Kidney (tissue), 14 donors: ENCODE data around the gene CLPSL1. TPM values are rescaled to one million over a fixed set of nuclear protein-coding genes. Genes with fewer than 3 reads are reported as not detected.

Experiments used
- DNase-seq, 5 donors: peaks; one replicate each; pipeline ENCODE4 v3.0.0-alpha.2; 2013 to 2020
- FAIRE-seq: peaks from 2 replicates; lab custom pipeline; 2012; peaks lifted over from hg19 to GRCh38; lab: Jason Lieb, UNC
- H3K27ac ChIP-seq, 2 donors: one replicate each; pipeline ENCODE4 v1.7.0; 2013; ENCODE audit warnings: low read depth in 2 of 2, low read length in 2 of 2, inconsistent platforms in 1 of 2
- H3K27me3 ChIP-seq: one replicate; pipeline ENCODE4 v1.7.1; 2013; ENCODE audit warnings: low read length, inconsistent platforms; ENCODE audit not compliant: control insufficient read depth, insufficient read depth
- H3K36me3 ChIP-seq, 3 donors: one replicate each; pipeline versions ENCODE4 v1.7.0 to v1.7.1; 2013; ENCODE audit warnings: low read length in 3 of 3, control low read depth in 1 of 3, inconsistent platforms in 1 of 3; ENCODE audit not compliant: insufficient read depth in 3 of 3, control insufficient read depth in 2 of 3
- H3K4me1 ChIP-seq, 3 donors: one replicate each; pipeline versions ENCODE4 v1.7.0 to v1.7.1; 2013; ENCODE audit warnings: low read length in 3 of 3, inconsistent platforms in 1 of 3, low read depth in 1 of 3; ENCODE audit not compliant: control insufficient read depth in 2 of 3, insufficient read depth in 2 of 3
- H3K4me3 ChIP-seq, 3 donors: one replicate each; pipeline versions ENCODE4 v1.7.0 to v1.8.1; 2013; ENCODE audit warnings: low read length in 3 of 3, control low read depth in 1 of 3, inconsistent platforms in 1 of 3
- H3K9ac ChIP-seq, 3 donors: one replicate each; pipeline versions ENCODE4 v1.7.0 to v1.7.1; 2013; ENCODE audit warnings: low read length in 3 of 3, control low read depth in 1 of 3, inconsistent platforms in 1 of 3
- H3K9me3 ChIP-seq, 3 donors: one replicate each; pipeline versions ENCODE4 v1.7.0 to v1.7.1; 2013; ENCODE audit warnings: low read length in 3 of 3, control low read depth in 1 of 3, inconsistent platforms in 1 of 3; ENCODE audit not compliant: control insufficient read depth in 2 of 3, insufficient read depth in 1 of 3
- intact Hi-C: fragments of 100-400 bp; cut with DNase I; formaldehyde crosslinking; loops from one replicate; pipeline ENCODE4 v1.11.1; 2022
- polyA plus RNA-seq: library from polyadenylated mRNA; stranded (reverse); fragments of 350-450 nt; fragmentation: Illumina TruSeq; extraction: RNeasy Lipid Tissue Mini Kit (QIAGEN cat#74804); gene quantifications from one replicate; pipeline ENCODE4 v1.2.3, GENCODE V29; 2014; ENCODE audit warnings: low read depth, low replicate concordance; ENCODE audit not compliant: insufficient read depth
- total RNA-seq: library from RNA; stranded (reverse); fragmentation: NEBNext Ultra II Directional; extraction: Animal tissue kit (Norgen Biotek cat#: 25700); gene quantifications from one replicate; pipeline ENCODE4 v1.2.1, GENCODE V29; 2021
- TF ChIP-seq, protein P1 (sequence below): IDR thresholded peaks from 3 replicates; pipeline ENCODE4 v1.5.1; 2012; ENCODE audit warnings: mild to moderate bottlenecking, moderate library complexity, borderline replicate concordance; ENCODE audit not compliant: insufficient read depth; ENCODE audit errors: extremely low read depth
- donor health status: control.
- donor health status: control.
- donor health status: control.
- donor health status: control.
- donor health status: control.
- donor health status: DM: yes; HTN: yes; CAD: no.
- donor health status: Normal renal cell carcinoma (clear cell type).

Gene CLPSL1
- total and polyA plus RNA-seq, 2 donors from 2014 or later: not detected

GRCh38 chr6:35798706-35799105 lies 17.9 kb downstream of the CLPSL1 start:
- Histone ChIP-seq H3K9me3 (no peaks in the 10 kb centered on the region), H3K27me3 (no peaks in the 10 kb centered on the region), H3K4me1 (no peaks in the 10 kb centered on the region), H3K36me3 (no peaks in the 10 kb centered on the region), H3K27ac (no peak overlapping the region), H3K9ac (no peak overlapping the region), H3K4me3 (no peak overlapping the region)
- no peak for DNase-seq
- TF ChIP-seq, protein P1, sequence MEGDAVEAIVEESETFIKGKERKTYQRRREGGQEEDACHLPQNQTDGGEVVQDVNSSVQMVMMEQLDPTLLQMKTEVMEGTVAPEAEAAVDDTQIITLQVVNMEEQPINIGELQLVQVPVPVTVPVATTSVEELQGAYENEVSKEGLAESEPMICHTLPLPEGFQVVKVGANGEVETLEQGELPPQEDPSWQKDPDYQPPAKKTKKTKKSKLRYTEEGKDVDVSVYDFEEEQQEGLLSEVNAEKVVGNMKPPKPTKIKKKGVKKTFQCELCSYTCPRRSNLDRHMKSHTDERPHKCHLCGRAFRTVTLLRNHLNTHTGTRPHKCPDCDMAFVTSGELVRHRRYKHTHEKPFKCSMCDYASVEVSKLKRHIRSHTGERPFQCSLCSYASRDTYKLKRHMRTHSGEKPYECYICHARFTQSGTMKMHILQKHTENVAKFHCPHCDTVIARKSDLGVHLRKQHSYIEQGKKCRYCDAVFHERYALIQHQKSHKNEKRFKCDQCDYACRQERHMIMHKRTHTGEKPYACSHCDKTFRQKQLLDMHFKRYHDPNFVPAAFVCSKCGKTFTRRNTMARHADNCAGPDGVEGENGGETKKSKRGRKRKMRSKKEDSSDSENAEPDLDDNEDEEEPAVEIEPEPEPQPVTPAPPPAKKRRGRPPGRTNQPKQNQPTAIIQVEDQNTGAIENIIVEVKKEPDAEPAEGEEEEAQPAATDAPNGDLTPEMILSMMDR: no peak
- FAIRE-seq: no peak
- intact Hi-C loops: no loop called here

- H3K9ac ChIP-seq: no peak overlapping the region
- intact Hi-C loops: no loop called here
- no peak overlapping the region for H3K27ac ChIP-seq
- no peaks in the 10 kb centered on the region for H3K9me3 ChIP-seq
- DNase-seq (no peak), FAIRE-seq (no peak)
- TF ChIP-seq, protein P1: no peak
- H3K36me3 ChIP-seq: no peaks in the 10 kb centered on the region
- H3K4me3 ChIP-seq: no peak overlapping the region
- no peaks in the 10 kb centered on the region for H3K4me1 ChIP-seq
- no peaks in the 10 kb centered on the region for H3K27me3 ChIP-seq
These were observed 20.3 kb downstream of the CLPSL1 start for GRCh38 chr6:35801148-35801547.

GRCh38 chr6:35804996-35805736 lies 24.3 kb downstream of the CLPSL1 start, which contains the start of gene LHFPL5:
Gene LHFPL5 (plus strand): TSS chr6:35805352. CDS start chr6:35805671, 319 bp downstream.
- TF ChIP-seq, protein P1: no peak
- no peak for FAIRE-seq
- Histone ChIP-seq H3K36me3 (no peaks in the 10 kb centered on the region), H3K9ac (no peak within 1 kb of the TSS), H3K27ac (no peak within 1 kb of the TSS), H3K4me3 (peak within 1 kb of the TSS in 1 of 3 donors; percentile 53), H3K9me3 (no peaks in the 10 kb centered on the region), H3K4me1 (no peaks in the 10 kb centered on the region), H3K27me3 (no peaks in the 10 kb centered on the region)
- intact Hi-C loops: no loop called here
- peak; percentile 76 to 89 (median 81) for DNase-seq
